Bronchial epithelial cell (primary cell): ENCODE data around the gene MGRN1. TPM values are rescaled to one million over a fixed set of nuclear protein-coding genes. Genes with fewer than 3 reads are reported as not detected.

Experiments
- DNase-seq: peaks from one replicate; pipeline ENCODE4 v3.0.0-alpha.2; 2010; ENCODE audit warnings: low read depth
- FAIRE-seq: peaks from 2 replicates; lab custom pipeline; 2011; peaks lifted over from hg19 to GRCh38; lab: Jason Lieb, UNC
- H3K27me3 ChIP-seq: 2 replicates; pipeline ENCODE4 v1.5.1; 2011; ENCODE audit warnings: low read length; ENCODE audit not compliant: control insufficient read depth, insufficient read depth
- H3K36me3 ChIP-seq: 2 replicates; pipeline ENCODE4 v1.5.1; 2011; ENCODE audit warnings: low read length; ENCODE audit not compliant: control insufficient read depth, insufficient read depth
- H3K4me3 ChIP-seq: 2 replicates; pipeline ENCODE4 v1.5.1; 2011; ENCODE audit warnings: mild to moderate bottlenecking, low read depth, low read length, control low read depth
- total RNA-seq: library from RNA; depleted of rRNA; stranded (reverse); fragments of >200 nt; gene quantifications from 2 replicates; pipeline ENCODE4 v1.2.1, GENCODE V29; 2014
- TF ChIP-seq, protein P1 (sequence below): IDR thresholded peaks from 2 replicates; pipeline ENCODE4 v1.5.1; 2011; ENCODE audit warnings: mild to moderate bottlenecking, moderate library complexity, low read length, control low read depth, inconsistent platforms; ENCODE audit not compliant: insufficient read depth, severe bottlenecking

Gene MGRN1
- total RNA-seq, 1 donor from 2014 or later = 6.1 TPM

DNA sequence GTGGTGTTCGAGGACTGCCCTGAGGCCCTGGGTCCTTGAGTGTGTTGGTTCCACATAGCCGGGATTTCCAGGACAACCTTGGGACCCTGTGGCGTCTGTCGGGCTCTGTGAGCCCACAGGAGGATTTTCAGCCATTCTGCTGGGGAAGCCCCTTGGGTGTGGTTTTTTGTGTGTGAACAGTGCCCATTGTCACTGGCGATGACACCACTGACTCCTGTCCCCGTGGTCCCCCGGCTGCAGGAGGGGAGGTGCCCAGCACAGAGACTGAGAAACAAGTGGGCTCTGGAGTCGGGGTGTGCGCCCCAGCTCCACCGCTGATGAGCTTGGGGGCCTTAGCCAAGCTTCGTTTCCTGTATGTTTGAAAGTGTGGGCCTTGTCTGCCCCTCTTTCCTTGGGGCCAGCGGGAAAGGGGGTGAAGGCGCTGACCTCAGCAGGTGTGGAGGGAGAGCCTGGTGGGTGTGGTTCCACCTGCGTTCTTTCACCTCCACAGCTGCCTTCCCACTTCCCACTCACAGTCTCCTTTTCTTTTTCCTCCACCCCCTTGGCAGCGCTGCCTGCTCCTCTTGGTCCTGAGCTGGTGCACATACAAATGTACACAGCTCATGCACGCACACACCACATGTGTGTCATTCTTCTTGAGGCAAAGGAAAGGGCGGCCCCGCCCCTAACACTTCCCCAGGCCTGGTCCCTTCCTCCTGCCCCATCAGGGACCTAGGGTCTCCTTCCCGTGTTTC is 16.1 kb downstream of the MGRN1 start:
- DNase-seq (no peak), FAIRE-seq (no peak)
- TF ChIP-seq, protein P1, sequence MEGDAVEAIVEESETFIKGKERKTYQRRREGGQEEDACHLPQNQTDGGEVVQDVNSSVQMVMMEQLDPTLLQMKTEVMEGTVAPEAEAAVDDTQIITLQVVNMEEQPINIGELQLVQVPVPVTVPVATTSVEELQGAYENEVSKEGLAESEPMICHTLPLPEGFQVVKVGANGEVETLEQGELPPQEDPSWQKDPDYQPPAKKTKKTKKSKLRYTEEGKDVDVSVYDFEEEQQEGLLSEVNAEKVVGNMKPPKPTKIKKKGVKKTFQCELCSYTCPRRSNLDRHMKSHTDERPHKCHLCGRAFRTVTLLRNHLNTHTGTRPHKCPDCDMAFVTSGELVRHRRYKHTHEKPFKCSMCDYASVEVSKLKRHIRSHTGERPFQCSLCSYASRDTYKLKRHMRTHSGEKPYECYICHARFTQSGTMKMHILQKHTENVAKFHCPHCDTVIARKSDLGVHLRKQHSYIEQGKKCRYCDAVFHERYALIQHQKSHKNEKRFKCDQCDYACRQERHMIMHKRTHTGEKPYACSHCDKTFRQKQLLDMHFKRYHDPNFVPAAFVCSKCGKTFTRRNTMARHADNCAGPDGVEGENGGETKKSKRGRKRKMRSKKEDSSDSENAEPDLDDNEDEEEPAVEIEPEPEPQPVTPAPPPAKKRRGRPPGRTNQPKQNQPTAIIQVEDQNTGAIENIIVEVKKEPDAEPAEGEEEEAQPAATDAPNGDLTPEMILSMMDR = no peak
- Histone ChIP-seq H3K27me3 (no peaks in the 10 kb centered on the region), H3K4me3 (no peak overlapping the region), H3K36me3 (peaks cover 9% of the 10 kb centered on the region)

DNA sequence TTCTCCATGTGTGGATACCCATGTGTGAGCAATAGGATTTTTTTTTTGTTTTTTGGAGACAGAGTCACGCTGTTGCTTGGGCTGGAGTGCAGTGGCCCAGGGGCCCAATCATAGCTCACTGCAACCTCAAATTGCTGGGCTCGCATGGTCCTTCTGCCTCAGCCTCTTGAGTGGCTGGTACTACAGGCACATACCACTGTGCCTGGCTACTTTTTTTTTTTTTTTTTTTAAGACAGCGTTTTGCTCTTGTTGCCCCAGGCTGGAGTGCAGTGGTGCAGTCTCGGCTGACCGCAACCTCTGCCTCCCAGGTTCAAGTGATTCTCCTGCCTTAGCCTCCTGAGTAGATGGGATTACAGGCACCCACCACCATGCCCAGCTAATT is 16.7 kb downstream of the MGRN1 start:
- no peak for DNase-seq
- peaks cover 11% of the 10 kb centered on the region for H3K36me3 ChIP-seq
- H3K27me3 ChIP-seq = no peaks in the 10 kb centered on the region
- no peak overlapping the region for H3K4me3 ChIP-seq
- TF ChIP-seq, protein P1 = no peak
- no peak for FAIRE-seq

DNA sequence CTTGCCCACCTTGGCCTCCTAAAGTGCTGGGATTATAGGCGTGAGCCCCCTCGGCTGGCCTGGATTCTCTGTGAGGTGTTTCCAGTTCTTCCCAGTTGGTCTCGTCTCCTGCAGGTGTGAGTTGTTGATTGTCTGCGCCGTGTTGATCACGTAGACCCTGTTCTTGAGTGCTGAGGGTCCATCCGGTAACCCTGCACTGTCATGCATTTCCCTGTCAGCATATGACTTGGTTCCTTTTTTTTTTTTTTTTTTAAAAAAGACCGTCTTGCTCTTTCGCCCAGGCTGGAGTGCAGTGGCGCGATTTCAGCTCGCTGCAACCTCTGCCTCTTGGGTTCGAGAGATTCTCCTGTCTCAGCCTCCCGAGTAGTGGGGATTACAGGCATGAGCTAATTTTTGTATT is 17.3 kb downstream of the MGRN1 start:
- FAIRE-seq (no peak), DNase-seq (no peak)
- TF ChIP-seq, protein P1 = no peak
- no peaks in the 10 kb centered on the region for H3K27me3 ChIP-seq
- H3K36me3 ChIP-seq = peaks cover 12% of the 10 kb centered on the region
- H3K4me3 ChIP-seq = no peak overlapping the region

DNA sequence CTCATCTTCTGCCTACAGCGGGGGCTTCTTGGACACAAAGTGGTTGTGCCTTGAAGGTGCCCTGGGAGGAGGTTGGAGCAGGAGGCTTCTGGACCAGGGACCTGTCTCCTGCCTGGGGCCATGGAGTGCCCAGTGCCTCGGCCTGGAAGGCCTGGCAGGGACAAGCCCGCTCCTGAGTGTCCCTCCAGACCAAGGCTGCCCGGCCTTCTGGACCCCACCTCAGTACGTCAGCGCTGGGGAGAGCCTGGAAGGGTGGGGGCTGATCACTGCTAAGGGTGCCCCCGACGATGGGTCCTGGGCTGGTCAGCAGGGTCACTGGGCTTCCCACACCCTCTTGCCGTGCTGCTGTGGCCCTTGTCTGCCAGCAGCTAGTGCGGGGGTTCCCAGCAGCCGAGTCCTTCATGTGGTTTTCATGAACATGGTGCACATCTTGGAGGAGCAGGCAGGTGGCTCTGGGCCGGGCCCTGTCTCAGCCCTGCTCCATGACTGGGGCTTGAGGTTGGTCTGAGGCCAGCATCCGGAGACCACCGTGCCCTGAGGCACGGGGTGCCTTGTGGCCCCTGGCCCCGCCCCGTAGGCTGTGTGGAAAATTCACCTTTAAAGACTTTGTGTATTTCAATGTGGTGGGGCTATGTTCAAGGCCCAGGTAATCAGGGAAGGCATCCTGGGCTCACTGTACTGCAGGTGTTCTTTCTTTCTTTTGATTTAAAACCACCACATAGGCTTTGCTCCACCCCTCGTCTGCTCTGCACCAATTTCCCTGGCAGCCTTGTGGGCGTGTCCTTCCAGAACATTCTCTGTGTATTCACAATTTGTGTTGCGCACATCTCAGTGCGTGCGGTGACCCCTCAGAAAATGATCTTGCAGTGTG is 22.4 kb downstream of the MGRN1 start:
- TF ChIP-seq, protein P1 = no peak
- FAIRE-seq (no peak), DNase-seq (no peak)
- Histone ChIP-seq H3K27me3 (no peaks in the 10 kb centered on the region), H3K4me3 (no peak overlapping the region), H3K36me3 (peaks cover 16% of the 10 kb centered on the region)

DNA sequence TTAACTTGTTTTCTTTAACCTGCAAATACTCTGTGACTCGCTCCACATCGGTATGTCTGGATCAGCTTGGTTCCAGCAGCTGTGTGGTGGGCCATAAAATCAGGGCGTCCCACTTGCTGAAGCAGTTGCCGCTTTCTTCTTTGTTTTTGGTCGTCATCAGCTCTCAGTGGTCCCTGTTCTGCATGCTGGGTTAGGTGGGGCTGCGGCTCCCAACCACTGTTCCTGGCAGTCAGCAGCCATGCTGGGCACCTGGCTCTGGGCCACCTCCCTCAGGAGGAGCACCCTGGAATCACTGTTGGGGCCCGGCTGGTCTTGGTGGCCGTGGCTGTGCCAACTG is 23.0 kb downstream of the MGRN1 start:
- DNase-seq = no peak
- FAIRE-seq = no peak
- H3K36me3 ChIP-seq = peaks cover 22% of the 10 kb centered on the region
- H3K4me3 ChIP-seq = no peak overlapping the region
- TF ChIP-seq, protein P1 = no peak
- H3K27me3 ChIP-seq = no peaks in the 10 kb centered on the region
